HepG2 (cell line): ENCODE data around the gene SHANK3. TPM values are rescaled to one million over a fixed set of nuclear protein-coding genes. Genes with fewer than 3 reads are reported as not detected.

ENCODE experiments used
- BRD4 ChIP-seq: sonication (generic); formaldehyde crosslinking; IDR thresholded peaks from 2 replicates; pipeline ENCODE4 v1.4.0; 2020; ENCODE audit warnings: missing genetic modification reagents
- ERF ChIP-seq: IDR thresholded peaks from 2 replicates; pipeline ENCODE4 v1.6.1; 2018; ENCODE audit warnings: missing biosample characterization, missing genetic modification reagents
- FOSL1 ChIP-seq: sonication (generic); formaldehyde crosslinking; IDR thresholded peaks from 2 replicates; pipeline ENCODE4 v1.9.0; 2021; ENCODE audit warnings: missing genetic modification reagents, borderline replicate concordance
- GRHL1 ChIP-seq: sonication (generic); formaldehyde crosslinking; conservative IDR thresholded peaks from 2 replicates; pipeline ENCODE4 v1.8.0; 2022; ENCODE audit warnings: missing genetic modification reagents
- HDAC1 ChIP-seq: sonication (generic); formaldehyde crosslinking; IDR thresholded peaks from 2 replicates; pipeline ENCODE4 v1.5.1; 2020; ENCODE audit warnings: mild to moderate bottlenecking, missing genetic modification reagents
- KAT7 ChIP-seq: IDR thresholded peaks from 2 replicates; pipeline ENCODE4 v1.6.1; 2018; ENCODE audit warnings: borderline replicate concordance, missing compliant biosample characterization
- KDM6A ChIP-seq: IDR thresholded peaks from 2 replicates; pipeline ENCODE4 v1.6.1; 2016; ENCODE audit warnings: low read depth
- MYPOP ChIP-seq: sonication (generic); formaldehyde crosslinking; IDR thresholded peaks from 2 replicates; pipeline ENCODE4 v1.8.1; 2023; ENCODE audit warnings: mild to moderate bottlenecking, moderate library complexity, missing genetic modification reagents
- PRMT3 ChIP-seq: sonication (generic); formaldehyde crosslinking; IDR thresholded peaks from 2 replicates; pipeline ENCODE4 v1.8.1; 2022; ENCODE audit warnings: low read depth, mild to moderate bottlenecking, moderate library complexity, missing genetic modification reagents, borderline replicate concordance
- RBM39 ChIP-seq: fragments of 200-400 bp; formaldehyde crosslinking; IDR thresholded peaks from one replicate; pipeline ENCODE4 v1.6.1; 2018; ENCODE audit warnings: antibody characterized with exemption, mild to moderate bottlenecking, low read depth, low read length; ENCODE audit not compliant: poor library complexity, severe bottlenecking
- SUZ12 ChIP-seq: fragments of 150-350 bp; IDR thresholded peaks from 2 replicates; pipeline ENCODE4 v1.6.1; 2014; ENCODE audit warnings: low read depth, low read length
- TFDP1 ChIP-seq: IDR thresholded peaks from 2 replicates; pipeline ENCODE4 v1.6.1; 2016; ENCODE audit warnings: missing compliant biosample characterization, missing genetic modification reagents, borderline replicate concordance
- ZBTB20 ChIP-seq: sonication (generic); formaldehyde crosslinking; IDR thresholded peaks from 2 replicates; pipeline ENCODE4 v1.8.1; 2023; ENCODE audit warnings: missing genetic modification reagents, low read depth, mild to moderate bottlenecking, borderline replicate concordance
- ZC3H4 ChIP-seq: sonication (generic); formaldehyde crosslinking; IDR thresholded peaks from 2 replicates; pipeline ENCODE4 v1.4.0; 2020; ENCODE audit warnings: missing genetic modification reagents, borderline replicate concordance
- ZKSCAN5 ChIP-seq: sonication (generic); formaldehyde crosslinking; IDR thresholded peaks from 2 replicates; pipeline ENCODE4 v1.5.1; 2020; ENCODE audit warnings: mild to moderate bottlenecking, missing genetic modification reagents
- ZNF256 ChIP-seq: sonication (generic); formaldehyde crosslinking; conservative IDR thresholded peaks from 2 replicates; pipeline ENCODE4 v1.4.0; 2020; ENCODE audit warnings: missing genetic modification reagents
- ZNF749 ChIP-seq: sonication (generic); formaldehyde crosslinking; IDR thresholded peaks from 2 replicates; pipeline ENCODE4 v1.8.0; 2022; ENCODE audit warnings: mild to moderate bottlenecking, missing genetic modification reagents, moderate library complexity, borderline replicate concordance
- ZNF879 ChIP-seq: sonication (generic); formaldehyde crosslinking; IDR thresholded peaks from 2 replicates; pipeline ENCODE4 v1.8.1; 2023; ENCODE audit warnings: missing genetic modification reagents
- polyA plus RNA-seq, 8 experiments: library from polyadenylated mRNA; depleted of rRNA in 3 of 8; stranded (reverse) in 7 of 8; unstranded in 1 of 8; fragments of >200 nt; fragmentation: Illumina TruSeq in 4 of 8; extraction: Trizol in 4 of 8; gene quantifications; 2 replicates each; pipeline versions ENCODE4 v1.2.1 to v1.2.3, GENCODE V29; 2011 to 2016; ENCODE audit warnings: low read depth in 4 of 8, missing spikeins in 1 of 8, mixed read lengths in 1 of 8; ENCODE audit not compliant: insufficient read depth in 1 of 8
- total RNA-seq, 5 experiments: library from RNA; depleted of rRNA; stranded (reverse); fragments of >200 nt; fragmentation: Illumina TruSeq; extraction: Trizol; gene quantifications; 2 replicates each; pipeline ENCODE4 v1.2.3, GENCODE V29; 2016; ENCODE audit warnings: low read depth in 1 of 5
- TF ChIP-seq, protein P1 (sequence below): sonication (generic); formaldehyde crosslinking; IDR thresholded peaks from 2 replicates; pipeline ENCODE4 v1.8.1; 2023; ENCODE audit warnings: mild to moderate bottlenecking, missing genetic modification reagents
- TF ChIP-seq, protein P2 (sequence below): sonication (generic); formaldehyde crosslinking; IDR thresholded peaks from 2 replicates; pipeline ENCODE4 v1.5.0; 2020; ENCODE audit warnings: mild to moderate bottlenecking, missing genetic modification reagents

SHANK3 gene
- total and polyA plus RNA-seq, 2 of the 13 experiments (the other 11 are each of a cell fraction or from before 2014, with no cell fraction given): 2.9 to 4.6 TPM

DNA sequence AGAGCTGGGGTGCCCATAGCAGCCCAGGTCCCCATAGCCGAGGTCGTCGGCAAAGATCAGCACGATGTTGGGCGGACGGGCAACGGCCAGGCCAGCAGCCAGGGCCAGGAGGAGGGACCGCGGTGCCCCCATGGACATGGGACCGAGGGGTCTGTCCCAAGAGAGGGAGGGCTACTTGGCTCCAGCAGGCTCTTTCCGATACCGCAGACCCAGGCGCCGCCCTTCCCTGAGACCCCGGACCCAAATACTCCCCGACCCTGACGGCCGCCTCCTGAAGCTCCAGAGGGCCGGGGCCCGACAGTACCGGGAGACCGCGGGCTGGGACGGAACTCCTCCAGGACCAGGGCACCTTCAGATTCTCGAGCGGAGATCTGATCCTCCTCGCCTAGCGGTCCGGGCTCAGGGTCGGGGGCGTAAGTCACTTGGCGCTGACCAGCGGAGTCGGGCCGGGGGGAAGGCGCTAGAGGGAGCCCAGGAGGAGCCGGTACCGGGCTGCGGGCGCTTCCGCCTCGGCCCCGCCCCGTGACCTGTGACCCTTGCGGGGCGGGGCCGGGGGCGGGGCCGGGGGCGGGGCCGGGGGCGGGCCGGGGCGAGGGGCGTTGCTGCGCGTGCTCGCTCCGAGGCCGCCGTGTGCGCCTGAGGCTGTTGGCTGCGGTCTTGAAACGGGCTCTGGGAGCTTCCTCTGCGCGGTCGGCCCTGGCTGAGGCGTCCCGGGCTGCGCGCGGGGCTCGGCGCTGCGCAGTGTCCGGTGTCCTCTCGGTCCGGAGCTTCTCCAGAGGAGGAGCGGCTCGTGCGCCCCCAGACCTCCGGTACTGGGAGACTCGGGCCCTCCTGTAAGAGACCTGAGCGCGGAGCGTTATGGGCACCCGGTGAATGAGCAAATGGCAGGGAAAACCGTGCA lies 44.7 kb upstream of the SHANK3 start, which contains the start of gene ARSA (continued):
- 0 out of 2 replicates have a peak, but pooled peaks have one; percentile 63 for TF ChIP-seq ZNF256 (CRISPR knock-in tag)
- TF ChIP-seq, protein P1, sequence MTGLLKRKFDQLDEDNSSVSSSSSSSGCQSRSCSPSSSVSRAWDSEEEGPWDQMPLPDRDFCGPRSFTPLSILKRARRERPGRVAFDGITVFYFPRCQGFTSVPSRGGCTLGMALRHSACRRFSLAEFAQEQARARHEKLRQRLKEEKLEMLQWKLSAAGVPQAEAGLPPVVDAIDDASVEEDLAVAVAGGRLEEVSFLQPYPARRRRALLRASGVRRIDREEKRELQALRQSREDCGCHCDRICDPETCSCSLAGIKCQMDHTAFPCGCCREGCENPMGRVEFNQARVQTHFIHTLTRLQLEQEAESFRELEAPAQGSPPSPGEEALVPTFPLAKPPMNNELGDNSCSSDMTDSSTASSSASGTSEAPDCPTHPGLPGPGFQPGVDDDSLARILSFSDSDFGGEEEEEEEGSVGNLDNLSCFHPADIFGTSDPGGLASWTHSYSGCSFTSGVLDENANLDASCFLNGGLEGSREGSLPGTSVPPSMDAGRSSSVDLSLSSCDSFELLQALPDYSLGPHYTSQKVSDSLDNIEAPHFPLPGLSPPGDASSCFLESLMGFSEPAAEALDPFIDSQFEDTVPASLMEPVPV (CRISPR knock-in tag): 0 out of 2 replicates have a peak, but pooled peaks have one; percentile 22
- TF ChIP-seq BRD4 (CRISPR knock-in tag): 0 out of 2 replicates have a peak, but pooled peaks have one; percentile 34
- no peak for TF ChIP-seq KDM6A (CRISPR knock-in tag)
- TF ChIP-seq ZKSCAN5 (CRISPR knock-in tag): no peak
- TF ChIP-seq, protein P2, sequence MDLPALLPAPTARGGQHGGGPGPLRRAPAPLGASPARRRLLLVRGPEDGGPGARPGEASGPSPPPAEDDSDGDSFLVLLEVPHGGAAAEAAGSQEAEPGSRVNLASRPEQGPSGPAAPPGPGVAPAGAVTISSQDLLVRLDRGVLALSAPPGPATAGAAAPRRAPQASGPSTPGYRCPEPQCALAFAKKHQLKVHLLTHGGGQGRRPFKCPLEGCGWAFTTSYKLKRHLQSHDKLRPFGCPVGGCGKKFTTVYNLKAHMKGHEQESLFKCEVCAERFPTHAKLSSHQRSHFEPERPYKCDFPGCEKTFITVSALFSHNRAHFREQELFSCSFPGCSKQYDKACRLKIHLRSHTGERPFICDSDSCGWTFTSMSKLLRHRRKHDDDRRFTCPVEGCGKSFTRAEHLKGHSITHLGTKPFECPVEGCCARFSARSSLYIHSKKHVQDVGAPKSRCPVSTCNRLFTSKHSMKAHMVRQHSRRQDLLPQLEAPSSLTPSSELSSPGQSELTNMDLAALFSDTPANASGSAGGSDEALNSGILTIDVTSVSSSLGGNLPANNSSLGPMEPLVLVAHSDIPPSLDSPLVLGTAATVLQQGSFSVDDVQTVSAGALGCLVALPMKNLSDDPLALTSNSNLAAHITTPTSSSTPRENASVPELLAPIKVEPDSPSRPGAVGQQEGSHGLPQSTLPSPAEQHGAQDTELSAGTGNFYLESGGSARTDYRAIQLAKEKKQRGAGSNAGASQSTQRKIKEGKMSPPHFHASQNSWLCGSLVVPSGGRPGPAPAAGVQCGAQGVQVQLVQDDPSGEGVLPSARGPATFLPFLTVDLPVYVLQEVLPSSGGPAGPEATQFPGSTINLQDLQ (CRISPR knock-in tag): no peak
- no peak for TF ChIP-seq ERF
- TF ChIP-seq TFDP1 (CRISPR knock-in tag): peak; percentile 43; the same call in 1 of the 2 replicates
- peak; percentile 87 for TF ChIP-seq MYPOP (CRISPR knock-in tag)
- TF ChIP-seq GRHL1 (CRISPR knock-in tag): no peak
- no peak; the same call in 1 of the 2 replicates for TF ChIP-seq ZNF749 (CRISPR knock-in tag)
- 0 out of 2 replicates have a peak, but pooled peaks have one; percentile 10 for TF ChIP-seq KAT7 (CRISPR knock-in tag)
- peak; percentile 24 for TF ChIP-seq HDAC1
- no peak for TF ChIP-seq ZC3H4 (CRISPR knock-in tag)
- peak; percentile 43 for TF ChIP-seq RBM39
- no peak for TF ChIP-seq SUZ12
- peak; percentile 72; the same call in 1 of the 2 replicates for TF ChIP-seq PRMT3 (CRISPR knock-in tag)
- TF ChIP-seq ZBTB20 (CRISPR knock-in tag): peak; percentile 37; the same call in 1 of the 2 replicates
- peak; percentile 48; the same call in 1 of the 2 replicates for TF ChIP-seq ZNF879 (CRISPR knock-in tag)
- TF ChIP-seq FOSL1 (CRISPR knock-in tag): 0 out of 2 replicates have a peak, but pooled peaks have one; percentile 21
